Femur (tissue), 1 donor: ENCODE measurements around the gene RTN4RL1.
A peak's percentile ranks its signal among the peaks of the same experiment; 100 is the strongest.

Source experiments
- DNase-seq: peaks from one replicate; pipeline ENCODE4 v3.0.0-alpha.2; 2017

Gene RTN4RL1

GRCh38 chr17:2059547-2060384 is 34.6 kb upstream of the RTN4RL1 start:
- DNase-seq = peak; percentile 18

- DNase-seq = peak; percentile 80
Measured at GRCh38 chr17:2058586-2059546, 33.7 kb upstream of the RTN4RL1 start.

GRCh38 chr17:2057760-2058585 is 32.8 kb upstream of the RTN4RL1 start:
- DNase-seq = peak; percentile 38

- DNase-seq = peak; percentile 36
Measured at GRCh38 chr17:2057175-2057759, 32.1 kb upstream of the RTN4RL1 start.

- peak; percentile 52 for DNase-seq
Measured at GRCh38 chr17:2056206-2057174, 31.4 kb upstream of the RTN4RL1 start.

- peak; percentile 59 for DNase-seq
Measured at GRCh38 chr17:2055292-2056205, 30.4 kb upstream of the RTN4RL1 start.

- DNase-seq = peak; percentile 88
Measured at GRCh38 chr17:2054512-2055291, 29.6 kb upstream of the RTN4RL1 start, which contains the start of gene HIC1. Gene HIC1, plus strand, starts transcription at chr17:2055103. Its CDS starts 1,588 bp downstream, at chr17:2056691.

GRCh38 chr17:2054262-2054511 is 29.1 kb upstream of the RTN4RL1 start:
- DNase-seq = peak; percentile 66

GRCh38 chr17:2053380-2054261 is 28.5 kb upstream of the RTN4RL1 start:
- DNase-seq = peak; percentile 77

- peak; percentile 36 for DNase-seq
Measured at GRCh38 chr17:2051933-2052559, 26.9 kb upstream of the RTN4RL1 start.

GRCh38 chr17:2051061-2051932 is 26.2 kb upstream of the RTN4RL1 start:
- DNase-seq = peak; percentile 54

- peak; percentile 84 for DNase-seq
Measured at GRCh38 chr17:2050300-2051060, 25.3 kb upstream of the RTN4RL1 start.

- DNase-seq = peak; percentile 93
Measured at GRCh38 chr17:2049333-2050299, 24.5 kb upstream of the RTN4RL1 start.

GRCh38 chr17:2048805-2049204 is 23.7 kb upstream of the RTN4RL1 start:
- peak; percentile 29 for DNase-seq

- DNase-seq = no peak
Measured at GRCh38 chr17:2047590-2047989, 22.5 kb upstream of the RTN4RL1 start.
